Erythroblast (primary cell): ENCODE measurements around the gene RGPD6.
"Not testable (repeated sequence)": the region's sequence is repeated elsewhere in the genome, so short reads cannot be mapped to it uniquely, and the experiment has no call there.

ENCODE experiments used
- GATA1 ChIP-seq: IDR thresholded peaks from 2 replicates; pipeline ENCODE4 v1.6.1; 2011; ENCODE audit warnings: low read depth, mild to moderate bottlenecking, control low read depth, low read length, moderate library complexity
- POLR2A ChIP-seq: IDR thresholded peaks from 2 replicates; pipeline ENCODE4 v1.6.1; 2011; ENCODE audit warnings: mild to moderate bottlenecking, low read length

GRCh38 chr2:110591973-110592372 lies 15.0 kb upstream of the RGPD6 start:
- not testable (repeated sequence) for TF ChIP-seq POLR2A, GATA1
